Effector memory CD8-positive, alpha-beta T cell (primary cell): ENCODE measurements around the gene TPPP.
A peak's percentile ranks its signal among the peaks of the same experiment; 100 is the strongest.

Source experiments
- ATAC-seq: fragments of 150-1000 bp; cut with Tn5 transposase; replicated peaks from 2 replicates; pipeline ENCODE4 v1.10.0; 2021; ENCODE audit warnings: mild to moderate bottlenecking, moderate library complexity
- DNase-seq, 3 experiments: peaks; one replicate each; pipeline ENCODE4 v3.0.0; 2021
- H3K27ac Mint-ChIP-seq, 2 donors: one replicate each; pipeline ENCODE4 v1.8.0; 2022; ENCODE audit warnings: mild to moderate bottlenecking in 2 of 2, mixed read lengths in 2 of 2, moderate library complexity in 2 of 2
- H3K27me3 Mint-ChIP-seq, 2 donors: one replicate each; pipeline ENCODE4 v1.8.0; 2022; ENCODE audit warnings: mixed read lengths in 2 of 2
- H3K36me3 Mint-ChIP-seq: one replicate; pipeline ENCODE4 v1.8.0; 2022; ENCODE audit warnings: mild to moderate bottlenecking, moderate library complexity, mixed read lengths; ENCODE audit not compliant: insufficient read depth
- H3K4me1 Mint-ChIP-seq, 2 donors: one replicate each; pipeline ENCODE4 v1.8.0; 2022; ENCODE audit warnings: low read depth in 2 of 2, mixed read lengths in 2 of 2
- H3K4me3 Mint-ChIP-seq, 2 donors: one replicate each; pipeline ENCODE4 v1.8.0; 2022; ENCODE audit warnings: mild to moderate bottlenecking in 2 of 2, mixed read lengths in 2 of 2, moderate library complexity in 2 of 2
- H3K9me3 Mint-ChIP-seq, 2 donors: one replicate each; pipeline ENCODE4 v1.8.0; 2022; ENCODE audit warnings: mixed read lengths in 2 of 2

The TPPP gene

DNA sequence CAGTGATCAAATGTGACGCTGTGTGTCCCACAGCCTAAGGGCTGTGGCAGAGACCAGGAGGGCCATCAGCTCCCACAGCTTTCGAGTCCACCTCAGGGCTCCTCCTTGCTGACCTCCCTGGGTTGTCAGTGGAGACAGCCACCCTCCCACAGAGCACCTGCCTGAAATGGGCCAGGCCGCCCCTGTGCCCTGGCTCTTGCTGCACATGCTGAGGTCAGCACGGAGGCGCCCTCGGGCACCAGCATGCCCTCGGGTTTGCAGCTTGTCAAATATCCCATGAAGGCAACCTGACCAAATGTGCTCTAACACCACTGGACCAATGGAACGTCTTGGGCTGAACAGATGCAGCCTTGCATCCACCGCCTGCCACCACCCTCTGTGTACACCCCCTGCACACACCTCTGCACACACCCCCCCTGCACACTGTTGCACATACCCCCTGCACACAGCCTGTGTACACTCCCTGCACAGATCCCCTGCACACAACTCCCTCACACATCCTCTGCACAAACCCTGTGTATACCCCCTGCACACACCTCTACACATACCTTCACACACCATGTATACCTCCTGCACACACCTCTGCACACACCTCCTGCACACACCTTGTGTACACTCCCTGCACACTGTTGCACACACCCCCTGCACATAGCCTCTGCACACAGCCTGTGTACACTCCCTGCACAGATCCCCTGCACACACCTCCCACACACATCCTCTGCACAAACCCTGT, 83.0 kb downstream of the TPPP start:
- H3K9me3 Mint-ChIP-seq: peaks cover 2 to 3% of the 10 kb centered on the region in 2 donors
- no peaks in the 10 kb centered on the region for H3K36me3 Mint-ChIP-seq
- ATAC-seq (no peak), DNase-seq (no peak)
- peaks cover 24 to 26% of the 10 kb centered on the region in 2 donors for H3K4me1 Mint-ChIP-seq
- H3K27me3 Mint-ChIP-seq: peaks cover 17 to 33% of the 10 kb centered on the region in 2 donors
- peak overlapping the region; percentile 81 to 94 for H3K4me3 Mint-ChIP-seq
- peak overlapping the region in 1 of 2 donors; percentile 74 for H3K27ac Mint-ChIP-seq
